H1 (cell line): Measurements from ENCODE around the gene BSG. TPM values are rescaled to one million over a fixed set of nuclear protein-coding genes. Genes with fewer than 3 reads are reported as not detected.

Source experiments
- CTCF ChIA-PET: fragments of 300-600 bp; sonication (Branson Sonifier 250); formaldehyde crosslinking; loops from one replicate; lab custom pipeline; 2021; ENCODE audit not compliant: partially characterized antibody; lab: Charles Lee
- POLR2A ChIA-PET: fragments of 300-600 bp; sonication (Branson Sonifier 250); formaldehyde crosslinking; loops from one replicate; lab custom pipeline; 2021; ENCODE audit warnings: inconsistent platforms; ENCODE audit not compliant: partially characterized antibody; lab: Charles Lee
- DNase-seq, 2 experiments: peaks; one replicate each; pipeline versions ENCODE4 v3.0.0 to v3.0.0-alpha.2; 2010 to 2022; ENCODE audit warnings: low spot score in 2 of 2, low read depth in 1 of 2, mixed read lengths in 1 of 2
- FAIRE-seq: peaks from 2 replicates; lab custom pipeline; 2011; peaks lifted over from hg19 to GRCh38; lab: Jason Lieb, UNC
- H2AFZ ChIP-seq: 2 replicates; pipeline ENCODE4 v1.8.1; 2012; ENCODE audit warnings: low read length, inconsistent platforms
- H2AK5ac ChIP-seq: 2 replicates; pipeline ENCODE4 v1.6.1; 2013; ENCODE audit warnings: low read depth, low read length
- H2BK120ac ChIP-seq: replicated peaks from 2 replicates; pipeline ENCODE3; 2013; ENCODE audit warnings: low read depth, low read length, inconsistent platforms
- H2BK12ac ChIP-seq: 2 replicates; pipeline ENCODE4 v1.6.1; 2013; ENCODE audit warnings: low read depth, low read length
- H2BK15ac ChIP-seq: 2 replicates; pipeline ENCODE4 v1.6.1; 2013; ENCODE audit warnings: low read length
- H2BK20ac ChIP-seq: 2 replicates; pipeline ENCODE4 v1.6.1; 2013; ENCODE audit warnings: low read length
- H2BK5ac ChIP-seq: 2 replicates; pipeline ENCODE4 v1.6.1; 2013; ENCODE audit warnings: low read depth, low read length
- H3K14ac ChIP-seq: 2 replicates; pipeline ENCODE4 v1.6.1; 2013; ENCODE audit warnings: inconsistent platforms; ENCODE audit not compliant: insufficient read length
- H3K18ac ChIP-seq: 2 replicates; pipeline ENCODE4 v1.6.1; 2013; ENCODE audit warnings: low read length; ENCODE audit errors: extremely low read depth
- H3K23ac ChIP-seq: 2 replicates; pipeline ENCODE4 v1.6.1; 2013; ENCODE audit warnings: inconsistent platforms; ENCODE audit not compliant: insufficient read length
- H3K23me2 ChIP-seq: 2 replicates; pipeline ENCODE4 v1.6.1; 2013; ENCODE audit warnings: low read depth, low read length
- H3K27ac ChIP-seq: 2 replicates; pipeline ENCODE4 v1.6.1; 2011; ENCODE audit warnings: low read depth, low read length, inconsistent platforms
- H3K27me3 ChIP-seq, 4 experiments: replicated peaks in 1 of 4; 1 replicate in 1 of 4; 2 replicates in 3 of 4; pipeline versions ENCODE4 v1.6.1 to v1.8.1; 2011 to 2013; ENCODE audit warnings: low read length in 3 of 4, mild to moderate bottlenecking in 3 of 4, inconsistent platforms in 2 of 4, mixed read lengths in 2 of 4, moderate library complexity in 1 of 4; ENCODE audit not compliant: control insufficient read depth in 3 of 4, insufficient read depth in 3 of 4; ENCODE audit errors: extremely low read depth in 1 of 4
- H3K36me3 ChIP-seq, 4 experiments: 2 replicates each; pipeline versions ENCODE4 v1.6.1 to v1.8.1; 2011 to 2013; ENCODE audit warnings: mild to moderate bottlenecking in 4 of 4, low read length in 3 of 4, moderate library complexity in 2 of 4, control low read depth in 1 of 4, inconsistent platforms in 1 of 4; ENCODE audit not compliant: insufficient read depth in 4 of 4, control insufficient read depth in 2 of 4
- H3K4ac ChIP-seq: replicated peaks from 2 replicates; pipeline ENCODE3; 2013; ENCODE audit warnings: low read length, low read depth, mixed read lengths, inconsistent platforms; ENCODE audit not compliant: insufficient read length
- H3K4me1 ChIP-seq, 4 experiments: replicated peaks in 1 of 4; 1 replicate in 1 of 4; 2 replicates in 3 of 4; pipeline versions ENCODE4 v1.6.1 to v1.8.1; 2011 to 2013; ENCODE audit warnings: low read length in 3 of 4, inconsistent platforms in 2 of 4, mixed read lengths in 1 of 4; ENCODE audit not compliant: insufficient read depth in 4 of 4, control insufficient read depth in 3 of 4
- H3K4me2 ChIP-seq, 2 experiments: 2 replicates each; pipeline versions ENCODE4 v1.6.1 to v1.8.1; 2011 to 2013; ENCODE audit warnings: low read depth in 2 of 2, low read length in 2 of 2, control low read depth in 1 of 2, inconsistent platforms in 1 of 2, mild to moderate bottlenecking in 1 of 2; ENCODE audit not compliant: insufficient read depth in 1 of 2
- H3K4me3 ChIP-seq, 4 experiments: fragments of 200-600, 300-600 bp in 1 of 4; sonication (generic), shearing (Covaris generic), sonication (Bioruptor Twin) in 1 of 4; 2 replicates each; pipeline versions ENCODE4 v1.5.1 to v1.8.1; 2011 to 2016; ENCODE audit warnings: low read length in 4 of 4, low read depth in 3 of 4, control low read depth in 2 of 4, inconsistent platforms in 2 of 4, mild to moderate bottlenecking in 2 of 4, mixed read lengths in 1 of 4, moderate library complexity in 1 of 4; ENCODE audit not compliant: insufficient read depth in 2 of 4; ENCODE audit errors: extremely low read depth in 1 of 4
- H3K56ac ChIP-seq: replicated peaks from 2 replicates; pipeline ENCODE3; 2013; ENCODE audit warnings: low read depth, mild to moderate bottlenecking, mixed read lengths, low read length, inconsistent platforms; ENCODE audit not compliant: insufficient read length
- H3K79me1 ChIP-seq: 2 replicates; pipeline ENCODE4 v1.6.1; 2013; ENCODE audit warnings: low read depth, low read length, control low read depth
- H3K79me2 ChIP-seq, 2 experiments: 2 replicates each; pipeline versions ENCODE4 v1.6.1 to v1.8.1; 2012 to 2013; ENCODE audit warnings: low read length in 2 of 2, mild to moderate bottlenecking in 2 of 2, inconsistent platforms in 1 of 2; ENCODE audit not compliant: insufficient read depth in 2 of 2, control insufficient read depth in 1 of 2
- H3K9ac ChIP-seq, 4 experiments: replicated peaks in 1 of 4; 1 replicate in 1 of 4; 2 replicates in 3 of 4; pipeline versions ENCODE4 v1.6.1 to v1.8.1; 2011 to 2013; ENCODE audit warnings: low read depth in 3 of 4, low read length in 3 of 4, control low read depth in 2 of 4, mild to moderate bottlenecking in 2 of 4, moderate library complexity in 2 of 4, inconsistent platforms in 1 of 4; ENCODE audit errors: extremely low read depth in 1 of 4
- H3K9me3 ChIP-seq, 2 experiments: 2 replicates each; pipeline versions ENCODE4 v1.6.1 to v1.8.1; 2012 to 2013; ENCODE audit warnings: mild to moderate bottlenecking in 2 of 2, moderate library complexity in 2 of 2, control low read depth in 1 of 2, inconsistent platforms in 1 of 2, low read depth in 1 of 2, low read length in 1 of 2, mixed read lengths in 1 of 2; ENCODE audit not compliant: insufficient read depth in 2 of 2
- H4K20me1 ChIP-seq, 2 experiments: replicated peaks in 1 of 2; 2 replicates each; pipeline versions ENCODE3 to v1.8.1; 2011 to 2013; ENCODE audit warnings: inconsistent platforms in 2 of 2, low read length in 2 of 2, mild to moderate bottlenecking in 1 of 2; ENCODE audit not compliant: insufficient read depth in 2 of 2, control insufficient read depth in 1 of 2
- H4K5ac ChIP-seq: 2 replicates; pipeline ENCODE4 v1.6.1; 2013; ENCODE audit warnings: low read length, low read depth, mixed read lengths, inconsistent platforms; ENCODE audit not compliant: insufficient read length
- H4K8ac ChIP-seq: 2 replicates; pipeline ENCODE4 v1.8.0; 2013; ENCODE audit warnings: mild to moderate bottlenecking, moderate library complexity, low read length, inconsistent platforms; ENCODE audit not compliant: insufficient read depth; ENCODE audit errors: extremely low read depth
- H4K91ac ChIP-seq: replicated peaks from 2 replicates; pipeline ENCODE3; 2013; ENCODE audit warnings: low read length, mixed read lengths, inconsistent platforms; ENCODE audit not compliant: insufficient read length
- GABPA ChIP-seq: IDR thresholded peaks from 2 replicates; pipeline ENCODE4 v1.6.1; 2011; ENCODE audit warnings: mild to moderate bottlenecking, low read length, moderate library complexity, borderline replicate concordance; ENCODE audit not compliant: insufficient read depth
- JUND ChIP-seq: IDR thresholded peaks from 2 replicates; pipeline ENCODE4 v1.6.1; 2011; ENCODE audit warnings: mild to moderate bottlenecking, improper control_type of control experiment, low read length
- NANOG ChIP-seq: IDR thresholded peaks from 2 replicates; pipeline ENCODE4 v1.6.1; 2011; ENCODE audit warnings: low read length, low read depth, mild to moderate bottlenecking, inconsistent platforms; ENCODE audit not compliant: insufficient read depth, poor library complexity, severe bottlenecking
- SP1 ChIP-seq: IDR thresholded peaks from 2 replicates; pipeline ENCODE4 v1.6.1; 2011; ENCODE audit warnings: low read depth, low read length
- SP2 ChIP-seq: IDR thresholded peaks from 2 replicates; pipeline ENCODE4 v1.6.1; 2012; ENCODE audit warnings: mild to moderate bottlenecking, low read length, inconsistent platforms
- TBP ChIP-seq: IDR thresholded peaks from 2 replicates; pipeline ENCODE4 v1.6.1; 2011; ENCODE audit warnings: low read depth, low read length, improper control_type of control experiment
- YY1 ChIP-seq: IDR thresholded peaks from 2 replicates; pipeline ENCODE4 v1.6.1; 2011; ENCODE audit warnings: low read depth, mild to moderate bottlenecking, low read length
- WGBS, 2 experiments: shearing (Covaris generic) in 1 of 2; methylation state at CpG; one replicate each; pipeline versions ENCODE4 v1.1.6 to v1.1.7; 2013 to 2015; ENCODE audit warnings: low lambda C conversion rate in 2 of 2, mixed read lengths in 2 of 2, inconsistent platforms in 1 of 2, low coverage in 1 of 2, missing lambda C conversion rate in 1 of 2; ENCODE audit not compliant: insufficient replicate concordance in 2 of 2, insufficient coverage in 1 of 2, insufficient read length in 1 of 2; ENCODE audit errors: extremely low coverage in 1 of 2, missing lambda C conversion rate in 1 of 2; 5-methylcytosine and 5-hydroxymethylcytosine counted together
- polyA plus RNA-seq, 7 experiments: library from polyadenylated mRNA; depleted of rRNA in 3 of 7; stranded (reverse) in 5 of 7; unstranded in 2 of 7; fragments of >200 nt in 5 of 7; fragments of 200-250 nt in 2 of 7; gene quantifications; 1 replicate in 5 of 7; 2 replicates in 1 of 7; 4 replicates in 1 of 7; pipeline versions ENCODE4 v1.2.1 to v1.2.3, GENCODE V29; 2011 to 2013; ENCODE audit warnings: missing spikeins in 2 of 7, mixed read lengths in 2 of 7
- total RNA-seq: library from RNA; stranded (reverse); fragmentation: NEBNext Ultra II Directional; extraction: Animal tissue kit (Norgen Biotek cat#: 25700); gene quantifications from 2 replicates; pipeline ENCODE4 v1.2.1, GENCODE V29; 2021
- TF ChIP-seq, protein P1 (sequence below), 3 experiments: IDR thresholded peaks; 1 replicate in 2 of 3; 2 replicates in 1 of 3; pipeline versions ENCODE4 v1.5.1 to v1.6.1; 2011; ENCODE audit warnings: low read length in 3 of 3, mild to moderate bottlenecking in 3 of 3, inconsistent platforms in 2 of 3, low read depth in 1 of 3, moderate library complexity in 1 of 3; ENCODE audit not compliant: insufficient read depth in 1 of 3; ENCODE audit errors: control extremely low read depth in 1 of 3

Gene BSG
- total and polyA plus RNA-seq, 2 of the 8 experiments (the other 6 are each of a cell fraction or from before 2014, with no cell fraction given) = 726 to 1,055 TPM

DNA sequence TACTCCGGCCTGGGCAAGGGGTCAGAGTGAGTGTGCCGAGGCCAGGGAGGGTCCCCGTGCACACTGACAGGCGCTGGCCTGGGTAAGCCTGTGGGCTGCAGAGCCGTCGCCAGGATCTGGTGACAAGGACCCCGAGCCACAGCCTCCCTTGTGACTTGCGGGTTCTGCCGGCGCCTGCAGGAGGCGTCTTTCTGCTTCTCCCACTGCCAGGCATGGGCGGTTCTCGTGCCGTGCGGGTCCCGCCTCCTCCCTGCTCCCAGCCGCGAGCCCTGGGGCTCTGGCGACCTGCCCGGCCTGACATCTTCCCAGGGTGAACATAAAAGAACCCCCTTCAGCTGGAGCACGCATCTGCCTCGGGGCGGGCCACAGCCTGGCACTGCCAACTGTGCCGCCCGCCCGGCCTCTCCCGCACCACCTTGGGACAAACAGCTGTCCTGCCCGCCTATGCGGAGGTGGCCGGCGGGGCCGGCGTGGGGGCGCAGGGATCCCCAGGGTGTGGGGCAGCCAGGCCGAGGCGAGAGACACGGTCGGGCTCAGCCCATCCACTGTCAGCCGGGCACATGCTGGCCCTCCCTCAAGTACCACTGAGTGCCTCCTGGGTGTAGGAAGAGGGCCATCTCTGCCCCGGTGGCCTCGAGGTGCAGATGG is 15.8 kb downstream of the BSG start:
- no peak overlapping the region for H3K23ac ChIP-seq
- H4K91ac ChIP-seq = no peak overlapping the region
- no peak overlapping the region for H4K5ac ChIP-seq
- peak; percentile 61 to 90 for DNase-seq
- no peaks in the 10 kb centered on the region for H3K79me1 ChIP-seq
- peaks cover 0 to 10% (median 3%) of the 10 kb centered on the region in 4 experiments; a peak in 5 of 7 replicates for H3K4me1 ChIP-seq
- no peaks in the 10 kb centered on the region for H3K9me3 ChIP-seq
- no peak overlapping the region for H4K8ac ChIP-seq
- no peak overlapping the region for H3K56ac ChIP-seq
- POLR2A ChIA-PET = interaction anchor here (1.5 to 6.3 kb wide), 3 partner anchors 12 to 87 kb away, joined by 3 to 78 read pairs (median 10); partner anchors contain the start of gene BSG
- no peak overlapping the region for H2BK15ac ChIP-seq
- H3K4me3 ChIP-seq = peak overlapping the region in 1 of 4 experiments; percentile 29; a peak in 1 of 8 replicates
- H3K9ac ChIP-seq = no peak overlapping the region
- H3K18ac ChIP-seq = no peak overlapping the region
- no peak overlapping the region for H2AFZ ChIP-seq
- CTCF ChIA-PET = interaction anchor here (0.6 to 4.7 kb wide), 14 partner anchors 11 to 78 kb away, joined by 3 to 51 read pairs (median 4); no protein-coding TSS in a partner anchor
- H3K4me2 ChIP-seq = peak overlapping the region in 1 of 2 experiments; percentile 30; a peak in 2 of 4 replicates
- no peak overlapping the region for H3K4ac ChIP-seq
- H2BK12ac ChIP-seq = no peak overlapping the region; the same call in 1 of the 2 replicates
- peaks cover 23 to 39% (median 31%) of the 10 kb centered on the region in 4 experiments for H3K27me3 ChIP-seq
- 46% methylated on average over 34 of the region's 41 CpGs; no CpG with 5 or more reads in 1 of the 2 experiments for WGBS, 2 experiments
- H3K14ac ChIP-seq = no peak overlapping the region
- H3K36me3 ChIP-seq = peaks cover 0 to 5% (median under 1%) of the 10 kb centered on the region in 4 experiments; a peak in 3 of 8 replicates
- H2BK5ac ChIP-seq = no peak overlapping the region
- peaks cover 3% of the 10 kb centered on the region; the same call in 1 of the 2 replicates for H3K23me2 ChIP-seq
- no peak overlapping the region for H3K27ac ChIP-seq
- no peak overlapping the region for H2BK20ac ChIP-seq
- FAIRE-seq = no peak
- no peak overlapping the region for H2AK5ac ChIP-seq
- no peaks in the 10 kb centered on the region for H3K79me2 ChIP-seq
- H4K20me1 ChIP-seq = peaks cover 11 to 21% of the 10 kb centered on the region in 2 experiments
- H2BK120ac ChIP-seq = no peak overlapping the region
- TF ChIP-seq YY1 (0 out of 2 replicates have a peak, but pooled peaks have one; percentile 13), NANOG (no peak), GABPA (no peak), JUND (no peak), TBP (no peak), SP1 (no peak), SP2 (no peak)
- TF ChIP-seq, protein P1, sequence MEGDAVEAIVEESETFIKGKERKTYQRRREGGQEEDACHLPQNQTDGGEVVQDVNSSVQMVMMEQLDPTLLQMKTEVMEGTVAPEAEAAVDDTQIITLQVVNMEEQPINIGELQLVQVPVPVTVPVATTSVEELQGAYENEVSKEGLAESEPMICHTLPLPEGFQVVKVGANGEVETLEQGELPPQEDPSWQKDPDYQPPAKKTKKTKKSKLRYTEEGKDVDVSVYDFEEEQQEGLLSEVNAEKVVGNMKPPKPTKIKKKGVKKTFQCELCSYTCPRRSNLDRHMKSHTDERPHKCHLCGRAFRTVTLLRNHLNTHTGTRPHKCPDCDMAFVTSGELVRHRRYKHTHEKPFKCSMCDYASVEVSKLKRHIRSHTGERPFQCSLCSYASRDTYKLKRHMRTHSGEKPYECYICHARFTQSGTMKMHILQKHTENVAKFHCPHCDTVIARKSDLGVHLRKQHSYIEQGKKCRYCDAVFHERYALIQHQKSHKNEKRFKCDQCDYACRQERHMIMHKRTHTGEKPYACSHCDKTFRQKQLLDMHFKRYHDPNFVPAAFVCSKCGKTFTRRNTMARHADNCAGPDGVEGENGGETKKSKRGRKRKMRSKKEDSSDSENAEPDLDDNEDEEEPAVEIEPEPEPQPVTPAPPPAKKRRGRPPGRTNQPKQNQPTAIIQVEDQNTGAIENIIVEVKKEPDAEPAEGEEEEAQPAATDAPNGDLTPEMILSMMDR (IDR thresholded peaks at IDR 0.05; ENCODE audit: control extremely low read depth in 1 of 3, insufficient read depth in 1 of 3, low read depth in 1 of 3, low read length in 3 of 3) = peak; percentile 75 to 88 (median 75)
